ENCODE data around the gene LRP6.

DNA sequence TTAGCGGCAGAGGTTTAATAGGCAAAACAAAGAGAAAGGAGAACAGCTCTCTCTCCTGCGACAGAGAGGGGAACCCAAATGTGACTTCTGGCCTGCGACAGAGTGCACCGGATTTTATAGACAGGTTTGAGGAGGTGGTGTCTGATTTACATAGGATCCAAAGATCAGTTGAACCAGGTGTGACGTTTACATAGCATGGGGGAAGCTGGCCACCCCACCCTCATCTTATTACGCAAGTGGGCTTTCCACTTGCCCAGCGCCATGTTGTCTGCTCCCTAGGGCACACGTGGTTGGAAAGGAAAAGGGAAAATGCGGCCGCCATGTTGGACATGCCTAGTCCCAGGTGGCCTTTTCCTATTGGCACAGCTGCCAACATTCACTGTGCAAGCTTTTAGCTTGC is 178.7 kb downstream of the LRP6 start:
- no peak for TF ChIP-seq CTCF (conservative IDR thresholded peaks at IDR 0.05; ENCODE audit: low read depth, low read length)
- no peak for TF ChIP-seq EZH2 (IDR thresholded peaks at IDR 0.05; ENCODE audit: low read length, unreplicated experiment)
- TF ChIP-seq EZH2phosphoT487 (IDR thresholded peaks at IDR 0.05; ENCODE audit: borderline replicate concordance, low read length) = no peak

All from PC-3 (cell line).